Lower lobe of right lung (tissue), 2 donors: Measurements from ENCODE around the gene PRTFDC1. TPM values are rescaled to one million over a fixed set of nuclear protein-coding genes. Genes with fewer than 3 reads are reported as not detected.
"Not testable (repeated sequence)": the region's sequence is repeated elsewhere in the genome, so short reads cannot be mapped to it uniquely, and the experiment has no call there.

ENCODE experiments used
- ATAC-seq, 2 donors: fragments of 200-7000 bp; cut with Tn5 transposase; one replicate each; pipeline ENCODE4 v1.9.1; 2020 to 2022; ENCODE audit warnings: mild to moderate bottlenecking in 2 of 2, moderate library complexity in 2 of 2
- DNase-seq: peaks from one replicate; pipeline ENCODE4 v3.0.0-alpha.2; 2020
- H3K27ac ChIP-seq: fragments of 200-600 bp; one replicate; pipeline ENCODE4 v1.8.0; 2022
- H3K27me3 ChIP-seq: fragments of 200-600 bp; one replicate; pipeline ENCODE4 v1.8.0; 2022; ENCODE audit warnings: low read depth
- H3K36me3 ChIP-seq: fragments of 200-600 bp; one replicate; pipeline ENCODE4 v1.8.0; 2022; ENCODE audit warnings: mild to moderate bottlenecking
- H3K4me1 ChIP-seq: fragments of 200-600 bp; one replicate; pipeline ENCODE4 v1.8.0; 2022
- H3K4me3 ChIP-seq: fragments of 200-600 bp; one replicate; pipeline ENCODE4 v1.8.0; 2022; ENCODE audit warnings: mild to moderate bottlenecking
- H3K9me3 ChIP-seq: fragments of 200-600 bp; one replicate; pipeline ENCODE4 v1.8.0; 2022
- intact Hi-C: fragments of 100-400 bp; cut with DNase I; formaldehyde crosslinking; loops from one replicate; pipeline ENCODE4 v1.11.0; 2022
- total RNA-seq: library from RNA; stranded (reverse); fragmentation: NEBNext Ultra II Directional; extraction: Animal tissue kit (Norgen Biotek cat#: 25700); gene quantifications from one replicate; pipeline ENCODE4 v1.2.1, GENCODE V29; 2021
- TF ChIP-seq, protein P1 (sequence below): fragments of 200-600 bp; IDR thresholded peaks from one replicate; pipeline ENCODE4 v1.8.0; 2022; ENCODE audit warnings: antibody characterized with exemption, mild to moderate bottlenecking
- donor health status: DM: no; HTN: yes; CAD: no; lungs with severe emphysema.

PRTFDC1 gene
- total RNA-seq, 1 donor from 2014 or later: 3.8 TPM

DNA sequence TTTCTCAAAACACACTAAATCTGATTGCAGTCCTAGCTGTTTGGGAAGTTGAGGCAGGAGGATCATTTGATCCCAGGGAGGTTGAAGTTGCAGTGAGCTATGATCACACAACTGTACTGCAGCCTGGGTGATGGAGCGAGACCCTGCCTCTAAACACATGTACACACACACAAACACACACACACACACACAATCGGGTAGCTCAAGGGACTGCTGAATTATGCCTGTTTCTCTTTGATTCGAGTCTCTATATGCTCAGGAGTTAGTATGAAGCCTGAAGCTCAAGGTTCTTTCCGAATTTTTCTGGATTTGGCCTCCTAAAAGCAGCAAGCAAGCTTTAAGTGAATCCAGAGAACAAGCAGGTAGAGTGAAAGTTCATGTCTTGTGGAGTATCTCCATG, 22.5 kb downstream of the PRTFDC1 start:
- ATAC-seq (no peak), DNase-seq (no peak)
- no peaks in the 10 kb centered on the region for H3K36me3 ChIP-seq
- H3K27me3 ChIP-seq: no peaks in the 10 kb centered on the region
- TF ChIP-seq, protein P1, sequence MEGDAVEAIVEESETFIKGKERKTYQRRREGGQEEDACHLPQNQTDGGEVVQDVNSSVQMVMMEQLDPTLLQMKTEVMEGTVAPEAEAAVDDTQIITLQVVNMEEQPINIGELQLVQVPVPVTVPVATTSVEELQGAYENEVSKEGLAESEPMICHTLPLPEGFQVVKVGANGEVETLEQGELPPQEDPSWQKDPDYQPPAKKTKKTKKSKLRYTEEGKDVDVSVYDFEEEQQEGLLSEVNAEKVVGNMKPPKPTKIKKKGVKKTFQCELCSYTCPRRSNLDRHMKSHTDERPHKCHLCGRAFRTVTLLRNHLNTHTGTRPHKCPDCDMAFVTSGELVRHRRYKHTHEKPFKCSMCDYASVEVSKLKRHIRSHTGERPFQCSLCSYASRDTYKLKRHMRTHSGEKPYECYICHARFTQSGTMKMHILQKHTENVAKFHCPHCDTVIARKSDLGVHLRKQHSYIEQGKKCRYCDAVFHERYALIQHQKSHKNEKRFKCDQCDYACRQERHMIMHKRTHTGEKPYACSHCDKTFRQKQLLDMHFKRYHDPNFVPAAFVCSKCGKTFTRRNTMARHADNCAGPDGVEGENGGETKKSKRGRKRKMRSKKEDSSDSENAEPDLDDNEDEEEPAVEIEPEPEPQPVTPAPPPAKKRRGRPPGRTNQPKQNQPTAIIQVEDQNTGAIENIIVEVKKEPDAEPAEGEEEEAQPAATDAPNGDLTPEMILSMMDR: no peak
- no peak overlapping the region for H3K4me3 ChIP-seq
- intact Hi-C loops: no loop called here
- no peak overlapping the region for H3K27ac ChIP-seq
- H3K9me3 ChIP-seq: no peaks in the 10 kb centered on the region
- H3K4me1 ChIP-seq: no peaks in the 10 kb centered on the region

DNA sequence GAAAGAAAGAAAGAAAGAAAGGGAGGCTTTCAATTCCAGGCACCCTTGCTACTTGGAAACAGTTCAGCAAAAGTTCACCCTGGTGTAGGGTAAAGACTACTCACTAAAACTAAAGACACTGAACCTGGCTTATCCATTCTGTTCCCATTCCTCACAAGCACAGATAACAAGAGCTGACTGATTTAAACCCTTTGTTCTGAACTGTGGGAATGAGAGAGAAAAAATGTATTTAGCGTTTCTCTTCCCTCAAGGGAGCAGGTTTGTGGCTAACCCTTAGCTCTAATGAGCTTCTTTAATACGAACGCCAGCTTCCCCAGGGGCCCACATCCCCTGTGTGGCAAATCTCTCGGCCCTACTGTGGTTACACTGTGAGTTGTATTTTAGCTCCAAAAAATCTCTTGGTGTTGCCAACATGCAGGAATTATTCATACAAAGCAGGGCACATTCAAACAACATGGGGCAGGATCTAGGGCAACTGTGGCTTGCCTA, 23.3 kb downstream of the PRTFDC1 start:
- no peak overlapping the region for H3K27ac ChIP-seq
- no peaks in the 10 kb centered on the region for H3K36me3 ChIP-seq
- H3K4me3 ChIP-seq: no peak overlapping the region
- no peaks in the 10 kb centered on the region for H3K27me3 ChIP-seq
- ATAC-seq (no peak), DNase-seq (no peak)
- H3K4me1 ChIP-seq: no peaks in the 10 kb centered on the region
- H3K9me3 ChIP-seq: no peaks in the 10 kb centered on the region
- TF ChIP-seq, protein P1: no peak
- intact Hi-C loops: no loop called here

DNA sequence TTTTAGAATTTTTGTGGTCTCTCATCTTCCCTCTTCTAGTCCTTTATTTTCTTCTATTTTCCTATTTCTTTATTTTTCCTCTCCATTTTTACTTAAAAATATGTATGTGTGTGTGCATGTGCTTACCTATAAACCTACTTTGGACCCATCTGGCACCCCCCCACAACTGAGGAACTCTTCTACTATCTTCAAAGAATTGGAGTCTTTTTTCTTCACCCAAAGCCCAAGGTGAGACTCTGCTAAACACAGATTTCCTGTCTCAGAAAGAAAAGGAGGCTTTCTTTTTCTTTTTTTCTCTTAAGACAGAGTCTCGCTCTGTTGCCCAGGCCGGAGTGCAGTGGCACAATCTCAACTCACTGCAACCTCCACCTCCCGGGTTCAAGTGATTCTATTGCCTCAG, 24.2 kb downstream of the PRTFDC1 start:
- H3K27ac ChIP-seq: no peak overlapping the region
- H3K9me3 ChIP-seq: no peaks in the 10 kb centered on the region
- ATAC-seq (no peak), DNase-seq (no peak)
- H3K4me3 ChIP-seq: no peak overlapping the region
- no peaks in the 10 kb centered on the region for H3K4me1 ChIP-seq
- H3K27me3 ChIP-seq: no peaks in the 10 kb centered on the region
- intact Hi-C loops: no loop called here
- H3K36me3 ChIP-seq: no peaks in the 10 kb centered on the region
- TF ChIP-seq, protein P1: no peak

DNA sequence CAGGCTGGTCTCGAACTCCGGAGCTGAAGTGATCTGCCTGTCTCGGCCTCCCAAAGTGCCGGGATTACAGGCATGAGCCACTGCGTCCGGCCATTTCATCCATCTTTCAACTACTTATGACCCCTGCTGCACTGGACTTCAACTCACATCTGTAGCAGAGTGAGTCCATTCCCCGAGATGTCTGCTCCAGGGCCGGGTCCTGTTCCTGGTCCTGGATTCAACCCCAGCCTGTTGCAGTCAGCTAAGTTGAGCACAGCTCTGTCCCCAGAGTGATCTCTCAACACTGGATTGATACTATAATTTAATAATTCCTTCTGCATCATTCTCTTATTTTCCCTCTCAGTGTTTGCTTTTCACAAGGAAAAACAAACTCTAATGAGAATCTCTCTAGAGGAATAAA, 25.8 kb downstream of the PRTFDC1 start:
- TF ChIP-seq, protein P1: no peak

DNA sequence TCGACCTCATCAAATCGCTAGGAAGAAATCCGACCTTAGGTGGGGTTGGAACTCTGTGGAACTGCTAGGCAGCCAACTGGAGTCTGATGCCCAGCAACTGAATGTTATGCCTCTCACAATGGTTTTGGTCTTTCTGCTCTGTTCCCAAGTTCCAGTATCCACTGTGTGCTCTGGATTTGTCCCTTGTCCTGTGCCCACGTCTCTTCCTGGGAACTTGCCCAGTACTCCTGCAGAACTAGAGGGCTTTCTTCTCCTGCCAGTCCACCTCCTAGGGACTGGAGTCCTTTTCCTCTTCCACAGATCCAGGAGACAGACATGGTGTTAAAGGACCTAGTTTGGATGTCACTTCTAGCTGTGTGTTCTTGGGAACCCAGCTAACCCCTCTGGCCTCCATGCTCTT, 26.6 kb downstream of the PRTFDC1 start:
- DNase-seq (no peak), ATAC-seq (no peak)
- no peak overlapping the region for H3K27ac ChIP-seq
- TF ChIP-seq, protein P1: no peak
- intact Hi-C loops: no loop called here
- H3K4me1 ChIP-seq: peaks cover 5% of the 10 kb centered on the region
- no peaks in the 10 kb centered on the region for H3K36me3 ChIP-seq
- no peak overlapping the region for H3K4me3 ChIP-seq
- no peaks in the 10 kb centered on the region for H3K27me3 ChIP-seq
- H3K9me3 ChIP-seq: no peaks in the 10 kb centered on the region

More for the DNA sequence above, 25.8 kb downstream of the PRTFDC1 start:
- Histone ChIP-seq H3K36me3 (no peaks in the 10 kb centered on the region), H3K4me1 (peaks cover under 1% of the 10 kb centered on the region), H3K9me3 (no peaks in the 10 kb centered on the region), H3K27ac (no peak overlapping the region), H3K27me3 (no peaks in the 10 kb centered on the region), H3K4me3 (no peak overlapping the region)
- DNase-seq (no peak), ATAC-seq (no peak)
- intact Hi-C loops: no loop called here

DNA sequence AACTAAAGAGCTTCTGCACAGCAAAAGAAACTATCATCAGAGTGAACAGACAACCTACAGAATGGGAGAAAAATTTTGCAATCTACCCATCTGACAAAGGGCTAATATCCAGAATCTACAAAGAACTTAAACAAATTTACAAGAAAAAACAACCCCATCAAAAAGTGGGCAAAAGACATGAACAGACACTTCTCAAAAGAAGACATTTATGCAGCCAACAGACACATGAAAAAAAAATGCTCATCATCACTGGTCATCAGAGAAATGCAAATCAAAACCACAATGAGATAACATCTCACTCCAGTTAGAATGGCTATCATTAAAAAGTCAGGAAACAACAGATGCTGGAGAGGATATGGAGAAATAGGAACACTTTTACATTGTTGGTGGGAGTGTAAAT, 27.9 kb downstream of the PRTFDC1 start:
- ATAC-seq, H3K27me3 ChIP-seq, H3K27ac ChIP-seq, intact Hi-C loops, H3K9me3 ChIP-seq, H3K4me1 ChIP-seq, DNase-seq, H3K36me3 ChIP-seq, H3K4me3 ChIP-seq: not testable (repeated sequence)

DNA sequence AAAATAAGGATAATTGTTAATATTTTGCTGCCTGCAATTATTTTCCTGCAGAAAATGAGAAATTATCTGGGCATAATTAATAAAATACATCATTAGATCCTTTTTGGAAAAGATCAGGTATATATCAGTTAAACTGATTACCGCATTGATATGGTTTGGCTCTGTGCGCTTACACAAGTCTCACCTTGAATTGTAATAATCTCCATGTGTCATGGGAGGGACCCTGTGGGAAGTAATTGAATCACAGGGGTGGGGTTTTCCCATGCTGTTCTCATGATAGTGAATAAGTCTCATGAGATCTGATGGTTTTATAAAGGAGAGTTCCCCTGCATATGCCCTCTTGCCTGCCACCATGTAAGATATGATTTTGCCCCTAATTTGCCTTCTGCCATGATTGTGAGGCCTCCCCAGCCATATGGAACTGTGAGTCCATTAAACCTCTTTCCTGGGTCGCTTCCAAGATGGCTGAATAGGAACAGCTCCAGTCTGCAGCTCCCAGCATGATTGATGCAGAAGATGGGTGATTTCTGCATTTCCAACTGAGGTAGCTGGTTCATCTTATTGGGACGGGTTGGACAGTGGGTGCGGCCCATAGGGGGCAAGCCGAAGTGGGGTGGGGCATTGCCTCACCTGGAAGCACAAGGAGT, 30.1 kb downstream of the PRTFDC1 start:
- H3K4me1 ChIP-seq, H3K27me3 ChIP-seq, H3K4me3 ChIP-seq, intact Hi-C loops, H3K9me3 ChIP-seq, H3K27ac ChIP-seq, H3K36me3 ChIP-seq, DNase-seq, ATAC-seq: not testable (repeated sequence)
